Measurements from ENCODE around the gene PLSCR5. TPM values are rescaled to one million over a fixed set of nuclear protein-coding genes. Genes with fewer than 3 reads are reported as not detected.

Gene PLSCR5
- total and polyA plus RNA-seq, 2 donors (not counting 3 experiments of a cell fraction or from before 2014, with no cell fraction given) = not detected

DNA sequence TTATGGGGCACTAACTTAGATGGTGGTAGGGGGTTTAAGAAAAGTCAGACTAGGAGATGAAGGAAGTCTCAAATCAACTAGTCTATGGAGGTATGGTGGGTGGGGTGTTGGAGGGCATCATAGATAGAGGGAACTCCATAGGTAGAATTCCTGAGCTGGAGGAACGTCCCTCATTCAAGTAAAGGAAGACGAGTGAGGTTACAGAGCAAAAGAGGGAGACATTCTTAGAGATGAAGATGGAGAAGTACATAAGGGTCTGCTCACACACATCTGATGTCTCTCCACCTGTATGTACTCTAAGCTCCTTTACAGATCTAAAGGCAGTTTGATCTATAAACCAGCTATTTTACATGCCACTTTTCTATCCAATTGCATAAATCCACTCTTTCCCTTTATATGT lies 62.2 kb downstream of the PLSCR5 start:
- Histone ChIP-seq H4K20me1 (replicated peaks; ENCODE audit: control insufficient read depth, extremely low read depth, insufficient read depth, low read length) (no peaks in the 10 kb centered on the region), H3K79me2 (ENCODE audit: control insufficient read depth, insufficient read depth, low read length) (peaks cover 40% of the 10 kb centered on the region), H3K4me1 (ENCODE audit: control insufficient read depth, extremely low read depth, insufficient read depth, low read length) (peaks cover 9% of the 10 kb centered on the region), H3K4me3 (replicated peaks in 1 of 3; ENCODE audit: insufficient read depth in 1 of 3, low read depth in 1 of 3, low read length in 3 of 3) (peak overlapping the region in 2 of 3 experiments; percentile 66 to 78), H3K27ac (ENCODE audit: insufficient read depth, low read depth, low read length) (peak overlapping the region; percentile 78), H2AFZ (ENCODE audit: low read depth, low read length) (no peak overlapping the region), H3K9me1 (replicated peaks; ENCODE audit: control insufficient read depth, extremely low read depth, insufficient read depth, low read length) (no peaks in the 10 kb centered on the region), H3K4me2 (ENCODE audit: insufficient read depth, low read length) (peak overlapping the region; percentile 97), H3K27me3 (ENCODE audit: control insufficient read depth in 2 of 2, insufficient read depth in 2 of 2, low read length in 2 of 2) (no peaks in the 10 kb centered on the region), H3K9ac (replicated peaks; ENCODE audit: extremely low read depth, insufficient read depth, low read length) (peak overlapping the region; percentile 87), H3K36me3 (ENCODE audit: control insufficient read depth in 2 of 2, extremely low read depth in 1 of 2, insufficient read depth in 2 of 2, low read length in 2 of 2) (no peaks in the 10 kb centered on the region), H3K9me3 (replicated peaks; ENCODE audit: control insufficient read depth, insufficient read depth, low read length) (no peaks in the 10 kb centered on the region)
- dilution Hi-C loops (cut with MboI; ENCODE audit: extremely low pct_ligation_motif_present, low sequenced_read_pairs) = no loop called here
- no TSS peak for BruUV-seq (replicated peaks)
- DNase-seq (ENCODE audit: low read depth, low spot score) (no peak), FAIRE-seq (no peak)
- intact Hi-C loops (cut with micrococcal nuclease) = loop anchor here (2.0 to 5.0 kb wide), 3 partner anchors 84 to 292 kb away; partner anchors contain the start of gene PLSCR4
- ChIA-PET CTCF (interaction anchor here (0.6 to 2.5 kb wide), 7 partner anchors 12 to 216 kb away, joined by 3 to 11 read pairs (median 3); no protein-coding TSS in a partner anchor), POLR2A (interaction anchor here (0.6 kb wide), 1 partner anchor 36 kb away, joined by 3 read pairs; no protein-coding TSS in a partner anchor)
- no peak for TF ChIP-seq MYC (IDR thresholded peaks at IDR 0.05; ENCODE audit: low read depth, low read length)

DNA sequence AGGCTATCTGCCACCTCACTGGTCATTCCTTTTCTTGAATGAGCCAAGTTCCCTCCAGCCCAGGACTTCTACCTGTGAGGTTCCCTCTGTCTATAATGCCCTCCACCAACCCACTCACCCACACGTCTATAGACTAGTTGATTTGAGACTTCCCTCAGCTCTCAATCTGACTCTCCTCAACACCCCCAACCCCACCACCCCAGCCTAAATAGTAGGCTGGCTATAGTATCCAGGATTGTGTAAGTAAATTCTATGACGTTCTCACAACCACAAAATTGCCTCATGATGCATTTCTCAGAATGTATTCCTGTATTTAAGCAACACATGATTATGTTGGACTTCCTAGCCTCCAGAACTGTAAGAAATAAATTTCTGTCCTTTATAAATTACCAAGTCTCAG lies 63.0 kb downstream of the PLSCR5 start:
- DNase-seq (ENCODE audit: low read depth, low spot score) = no peak
- peaks cover 40% of the 10 kb centered on the region for H3K79me2 ChIP-seq (ENCODE audit: control insufficient read depth, insufficient read depth, low read length)
- H3K4me2 ChIP-seq (ENCODE audit: insufficient read depth, low read length) = peak overlapping the region; percentile 97
- ChIA-PET POLR2A (no interaction called here), CTCF (interaction anchor here (1.3 to 2.1 kb wide), 2 partner anchors 10 to 35 kb away, joined by 3 to 8 read pairs; no protein-coding TSS in a partner anchor)
- no TSS peak for BruUV-seq (replicated peaks)
- FAIRE-seq = no peak
- H3K4me3 ChIP-seq (replicated peaks in 1 of 3; ENCODE audit: insufficient read depth in 1 of 3, low read depth in 1 of 3, low read length in 3 of 3) = peak overlapping the region in 2 of 3 experiments; percentile 6 to 78
- TF ChIP-seq JUN (IDR thresholded peaks at IDR 0.05; ENCODE audit: borderline replicate concordance, insufficient read depth, insufficient read length, low read depth) (no peak), EZH2 (IDR thresholded peaks at IDR 0.05; ENCODE audit: borderline replicate concordance, low read depth, low read length, severe bottlenecking) (no peak), MYC (IDR thresholded peaks at IDR 0.05; ENCODE audit: low read depth, low read length) (no peak), FOS (IDR thresholded peaks at IDR 0.05; ENCODE audit: borderline replicate concordance, insufficient read depth, low read length) (no peak), GATA2 (IDR thresholded peaks at IDR 0.05; ENCODE audit: insufficient read depth, insufficient read length, low read depth, low read length) (no peak)
- TF ChIP-seq, protein P1, sequence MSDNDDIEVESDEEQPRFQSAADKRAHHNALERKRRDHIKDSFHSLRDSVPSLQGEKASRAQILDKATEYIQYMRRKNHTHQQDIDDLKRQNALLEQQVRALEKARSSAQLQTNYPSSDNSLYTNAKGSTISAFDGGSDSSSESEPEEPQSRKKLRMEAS (IDR thresholded peaks at IDR 0.05; ENCODE audit: insufficient read depth, insufficient read length) = no peak
- TF ChIP-seq, protein P2, sequence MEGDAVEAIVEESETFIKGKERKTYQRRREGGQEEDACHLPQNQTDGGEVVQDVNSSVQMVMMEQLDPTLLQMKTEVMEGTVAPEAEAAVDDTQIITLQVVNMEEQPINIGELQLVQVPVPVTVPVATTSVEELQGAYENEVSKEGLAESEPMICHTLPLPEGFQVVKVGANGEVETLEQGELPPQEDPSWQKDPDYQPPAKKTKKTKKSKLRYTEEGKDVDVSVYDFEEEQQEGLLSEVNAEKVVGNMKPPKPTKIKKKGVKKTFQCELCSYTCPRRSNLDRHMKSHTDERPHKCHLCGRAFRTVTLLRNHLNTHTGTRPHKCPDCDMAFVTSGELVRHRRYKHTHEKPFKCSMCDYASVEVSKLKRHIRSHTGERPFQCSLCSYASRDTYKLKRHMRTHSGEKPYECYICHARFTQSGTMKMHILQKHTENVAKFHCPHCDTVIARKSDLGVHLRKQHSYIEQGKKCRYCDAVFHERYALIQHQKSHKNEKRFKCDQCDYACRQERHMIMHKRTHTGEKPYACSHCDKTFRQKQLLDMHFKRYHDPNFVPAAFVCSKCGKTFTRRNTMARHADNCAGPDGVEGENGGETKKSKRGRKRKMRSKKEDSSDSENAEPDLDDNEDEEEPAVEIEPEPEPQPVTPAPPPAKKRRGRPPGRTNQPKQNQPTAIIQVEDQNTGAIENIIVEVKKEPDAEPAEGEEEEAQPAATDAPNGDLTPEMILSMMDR (IDR thresholded peaks at IDR 0.05; ENCODE audit: extremely low read depth in 1 of 2, insufficient read depth in 1 of 2, low read depth in 1 of 2, low read length in 2 of 2) = no peak
- dilution Hi-C loops (cut with MboI; ENCODE audit: extremely low pct_ligation_motif_present, low sequenced_read_pairs) (no loop called here), intact Hi-C loops (cut with micrococcal nuclease) (loop anchor here (2.0 to 5.0 kb wide), 3 partner anchors 85 to 291 kb away; partner anchors contain the start of gene PLSCR4)
- no peak overlapping the region for H2AFZ ChIP-seq (ENCODE audit: low read depth, low read length)
- no peak overlapping the region for H3K9ac ChIP-seq (replicated peaks; ENCODE audit: extremely low read depth, insufficient read depth, low read length)
- no peaks in the 10 kb centered on the region for H3K36me3 ChIP-seq (ENCODE audit: control insufficient read depth in 2 of 2, extremely low read depth in 1 of 2, insufficient read depth in 2 of 2, low read length in 2 of 2)
- no peaks in the 10 kb centered on the region for H3K9me3 ChIP-seq (replicated peaks; ENCODE audit: control insufficient read depth, insufficient read depth, low read length)
- H3K27ac ChIP-seq (ENCODE audit: insufficient read depth, low read depth, low read length) = no peak overlapping the region
- H3K27me3 ChIP-seq (ENCODE audit: control insufficient read depth in 2 of 2, insufficient read depth in 2 of 2, low read length in 2 of 2) = no peaks in the 10 kb centered on the region
- H4K20me1 ChIP-seq (replicated peaks; ENCODE audit: control insufficient read depth, extremely low read depth, insufficient read depth, low read length) = no peaks in the 10 kb centered on the region
- H3K9me1 ChIP-seq (replicated peaks; ENCODE audit: control insufficient read depth, extremely low read depth, insufficient read depth, low read length) = no peaks in the 10 kb centered on the region
- peaks cover 9% of the 10 kb centered on the region for H3K4me1 ChIP-seq (ENCODE audit: control insufficient read depth, extremely low read depth, insufficient read depth, low read length)

Data from endothelial cell of umbilical vein (primary cell).